Liver (tissue), 3 donors: Measurements from ENCODE around the gene ZNF831.

ENCODE experiments used
- ATF3 ChIP-seq: IDR thresholded peaks from 2 replicates; pipeline ENCODE4 v1.6.1; 2016; ENCODE audit warnings: antibody characterized with exemption
- CTCF ChIP-seq: fragments of 150-350 bp; IDR thresholded peaks from 2 replicates; pipeline ENCODE4 v1.5.1; 2017; ENCODE audit warnings: improper control_type of control experiment, low read depth, low read length; ENCODE audit not compliant: missing input control
- EGR1 ChIP-seq, 2 donors: IDR thresholded peaks; 2 replicates each; pipeline ENCODE4 v1.6.1; 2016 to 2018; ENCODE audit warnings: antibody characterized with exemption in 2 of 2, low read depth in 2 of 2
- FOXA1 ChIP-seq: IDR thresholded peaks from 2 replicates; pipeline ENCODE4 v1.6.1; 2016; ENCODE audit warnings: antibody characterized with exemption
- GABPA ChIP-seq, 2 donors: IDR thresholded peaks in 1 of 2; conservative IDR thresholded peaks in 1 of 2; 2 replicates each; pipeline ENCODE4 v1.6.1; 2016; ENCODE audit warnings: antibody characterized with exemption in 2 of 2, mild to moderate bottlenecking in 1 of 2, moderate library complexity in 1 of 2
- HNF4A ChIP-seq, 2 donors: conservative IDR thresholded peaks; 2 replicates each; pipeline ENCODE4 v1.6.1; 2016; ENCODE audit warnings: antibody characterized with exemption in 2 of 2, mild to moderate bottlenecking in 2 of 2
- HNF4G ChIP-seq: IDR thresholded peaks from 2 replicates; pipeline ENCODE4 v1.6.1; 2016; ENCODE audit warnings: antibody characterized with exemption
- JUND ChIP-seq, 2 donors: IDR thresholded peaks; 2 replicates each; pipeline ENCODE4 v1.6.1; 2016; ENCODE audit warnings: antibody characterized with exemption in 2 of 2
- RAD21 ChIP-seq, 2 donors: IDR thresholded peaks; 2 replicates each; pipeline ENCODE4 v1.6.1; 2016; ENCODE audit warnings: antibody characterized with exemption in 2 of 2, mild to moderate bottlenecking in 2 of 2
- REST ChIP-seq: IDR thresholded peaks from 2 replicates; pipeline ENCODE4 v1.6.1; 2016; ENCODE audit warnings: antibody characterized with exemption, mild to moderate bottlenecking
- RXRA ChIP-seq, 2 donors: IDR thresholded peaks; 2 replicates each; pipeline ENCODE4 v1.6.1; 2017 to 2018; ENCODE audit warnings: antibody characterized with exemption in 2 of 2, mild to moderate bottlenecking in 1 of 2
- SP1 ChIP-seq: IDR thresholded peaks from 2 replicates; pipeline ENCODE4 v1.6.1; 2018; ENCODE audit warnings: antibody characterized with exemption, mild to moderate bottlenecking
- TAF1 ChIP-seq: conservative IDR thresholded peaks from 2 replicates; pipeline ENCODE4 v1.6.1; 2016; ENCODE audit warnings: antibody characterized with exemption, mild to moderate bottlenecking
- TF ChIP-seq, protein P1 (sequence below): IDR thresholded peaks from 2 replicates; pipeline ENCODE4 v1.6.1; 2016; ENCODE audit warnings: antibody characterized with exemption
- donor health status: healthy.
- donor health status: healthy.

GRCh38 chr20:59151391-59151790, 12.2 kb upstream of the ZNF831 start:
- TF ChIP-seq CTCF (no peak), GABPA (IDR thresholded peaks at IDR 0.05 in 1 of 2, conservative IDR thresholded peaks at IDR 0.05 in 1 of 2) (no peak), RAD21 (IDR thresholded peaks at IDR 0.05) (no peak), SP1 (no peak), JUND (IDR thresholded peaks at IDR 0.05) (no peak), ATF3 (no peak), RXRA (IDR thresholded peaks at IDR 0.05) (no peak), REST (no peak), TAF1 (no peak), HNF4G (no peak), FOXA1 (no peak), EGR1 (IDR thresholded peaks at IDR 0.05; ENCODE audit: low read depth in 2 of 2) (no peak), HNF4A (conservative IDR thresholded peaks at IDR 0.05) (no peak)
- TF ChIP-seq, protein P1, sequence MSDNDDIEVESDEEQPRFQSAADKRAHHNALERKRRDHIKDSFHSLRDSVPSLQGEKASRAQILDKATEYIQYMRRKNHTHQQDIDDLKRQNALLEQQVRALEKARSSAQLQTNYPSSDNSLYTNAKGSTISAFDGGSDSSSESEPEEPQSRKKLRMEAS, result no peak
